Cardiac muscle cell (in vitro differentiated cells and primary cell): ENCODE measurements around the gene FBRSL1. TPM values are rescaled to one million over a fixed set of nuclear protein-coding genes. Genes with fewer than 3 reads are reported as not detected.
A peak's percentile ranks its signal among the peaks of the same experiment; 100 is the strongest.

Experiments used
- DNase-seq, 2 donors: peaks; one replicate each; pipeline versions ENCODE4 v3.0.0 to v3.0.0-alpha.2; 2010 to 2017; ENCODE audit warnings: low read depth in 1 of 2, low spot score in 1 of 2
- H3K27ac ChIP-seq: fragments of 200-600 bp; sonication (generic); 2 replicates; pipeline ENCODE4 v1.5.1; 2016
- H3K27me3 ChIP-seq: fragments of 200-600 bp; sonication (generic); 2 replicates; pipeline ENCODE4 v1.6.0; 2016; ENCODE audit warnings: control low read depth
- H3K36me3 ChIP-seq: fragments of 200-600 bp; sonication (generic); 2 replicates; pipeline ENCODE4 v1.5.1; 2016; ENCODE audit warnings: control low read depth
- H3K4me1 ChIP-seq: fragments of 200-600 bp; sonication (generic); 2 replicates; pipeline ENCODE4 v1.8.1; 2017; ENCODE audit warnings: low read depth, mild to moderate bottlenecking, mixed run types
- H3K4me3 ChIP-seq: fragments of 200-600 bp; sonication (generic); 2 replicates; pipeline ENCODE4 v1.5.1; 2016; ENCODE audit warnings: mild to moderate bottlenecking
- H3K9me3 ChIP-seq: fragments of 200-600 bp; sonication (generic); 2 replicates; pipeline ENCODE4 v1.5.1; 2017; ENCODE audit warnings: low read depth, mild to moderate bottlenecking, control low read depth
- polyA plus RNA-seq: library from polyadenylated mRNA; unstranded; fragments of >200 nt; fragmentation: Nextera tagmentation; extraction: Ambion mirVana; gene quantifications from 2 replicates; pipeline ENCODE4 v1.2.1, GENCODE V29; 2016
- total RNA-seq: library from RNA; depleted of rRNA; stranded (reverse); fragments of >200 nt; gene quantifications from 2 replicates; pipeline ENCODE4 v1.2.3, GENCODE V29; 2016
- TF ChIP-seq, protein P1 (sequence below): IDR thresholded peaks from 2 replicates; pipeline ENCODE4 v1.5.1; 2012; ENCODE audit warnings: low read depth, mild to moderate bottlenecking, low read length

The FBRSL1 gene
- total and polyA plus RNA-seq, 2 experiments from 2014 or later = 37.3 to 45.0 TPM

DNA sequence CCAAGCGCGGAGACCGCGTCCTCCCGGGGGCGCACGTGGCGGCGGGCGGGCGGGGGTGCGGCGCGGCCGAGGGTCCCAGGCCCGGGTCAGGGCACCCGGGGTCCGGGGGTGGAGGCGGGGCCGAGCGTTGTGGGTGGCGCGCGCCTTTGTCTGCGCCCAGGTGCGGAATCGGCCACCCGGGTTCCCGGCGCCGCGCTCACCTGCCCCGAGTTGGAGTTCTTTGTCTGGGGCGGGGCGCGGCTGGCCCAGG, 70.3 kb downstream of the FBRSL1 start:
- TF ChIP-seq, protein P1, sequence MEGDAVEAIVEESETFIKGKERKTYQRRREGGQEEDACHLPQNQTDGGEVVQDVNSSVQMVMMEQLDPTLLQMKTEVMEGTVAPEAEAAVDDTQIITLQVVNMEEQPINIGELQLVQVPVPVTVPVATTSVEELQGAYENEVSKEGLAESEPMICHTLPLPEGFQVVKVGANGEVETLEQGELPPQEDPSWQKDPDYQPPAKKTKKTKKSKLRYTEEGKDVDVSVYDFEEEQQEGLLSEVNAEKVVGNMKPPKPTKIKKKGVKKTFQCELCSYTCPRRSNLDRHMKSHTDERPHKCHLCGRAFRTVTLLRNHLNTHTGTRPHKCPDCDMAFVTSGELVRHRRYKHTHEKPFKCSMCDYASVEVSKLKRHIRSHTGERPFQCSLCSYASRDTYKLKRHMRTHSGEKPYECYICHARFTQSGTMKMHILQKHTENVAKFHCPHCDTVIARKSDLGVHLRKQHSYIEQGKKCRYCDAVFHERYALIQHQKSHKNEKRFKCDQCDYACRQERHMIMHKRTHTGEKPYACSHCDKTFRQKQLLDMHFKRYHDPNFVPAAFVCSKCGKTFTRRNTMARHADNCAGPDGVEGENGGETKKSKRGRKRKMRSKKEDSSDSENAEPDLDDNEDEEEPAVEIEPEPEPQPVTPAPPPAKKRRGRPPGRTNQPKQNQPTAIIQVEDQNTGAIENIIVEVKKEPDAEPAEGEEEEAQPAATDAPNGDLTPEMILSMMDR = no peak
- no peaks in the 10 kb centered on the region for H3K4me1 ChIP-seq
- peak in 1 of 2 donors; percentile 45 for DNase-seq
- peak overlapping the region; percentile 56 for H3K4me3 ChIP-seq
- no peaks in the 10 kb centered on the region for H3K9me3 ChIP-seq
- H3K27ac ChIP-seq = no peak overlapping the region
- no peaks in the 10 kb centered on the region for H3K36me3 ChIP-seq
- no peaks in the 10 kb centered on the region for H3K27me3 ChIP-seq

DNA sequence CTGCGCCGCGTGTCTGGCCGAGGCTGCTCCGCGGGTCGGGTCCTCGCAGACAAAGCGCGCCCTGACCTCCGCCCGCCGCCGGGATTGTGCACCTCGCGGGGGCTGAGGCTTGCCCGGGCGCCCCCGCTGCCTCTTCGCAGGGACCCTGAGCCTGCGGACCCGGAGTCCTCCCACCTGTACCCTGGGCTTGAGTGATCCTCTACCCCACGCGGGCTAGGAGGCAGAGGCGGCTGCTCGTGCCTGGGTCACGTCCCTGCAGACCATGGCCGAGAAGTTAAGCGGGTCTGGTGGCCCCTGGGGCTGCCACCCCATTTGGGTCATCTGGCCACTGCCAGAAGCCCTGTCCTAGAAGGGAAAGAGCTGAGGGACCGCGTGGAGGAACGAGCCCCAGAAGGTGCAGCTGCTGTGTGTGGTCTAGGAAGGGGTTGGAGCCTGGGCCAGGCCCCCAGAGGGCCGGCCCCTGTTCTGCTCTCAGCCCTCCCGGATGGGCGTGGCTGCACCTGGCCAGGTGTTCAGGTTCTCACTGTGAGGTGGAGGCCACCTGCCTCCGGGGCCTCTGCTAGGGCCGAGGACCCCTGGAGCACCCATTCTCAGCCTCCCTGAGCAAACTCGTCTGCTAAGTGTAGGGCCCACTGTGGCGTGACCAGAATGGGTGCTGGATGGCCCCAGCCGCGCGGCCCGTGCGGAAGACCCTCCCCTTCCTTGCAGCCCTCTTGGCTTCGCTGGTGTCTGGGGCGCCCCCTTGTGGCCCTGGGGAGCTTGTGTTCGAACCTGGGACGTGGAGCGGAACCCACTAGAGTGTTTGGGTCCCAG, 70.9 kb downstream of the FBRSL1 start:
- DNase-seq = peak; percentile 55 to 61
- H3K27me3 ChIP-seq = no peaks in the 10 kb centered on the region
- H3K4me1 ChIP-seq = no peaks in the 10 kb centered on the region
- no peaks in the 10 kb centered on the region for H3K9me3 ChIP-seq
- no peak overlapping the region for H3K27ac ChIP-seq
- no peaks in the 10 kb centered on the region for H3K36me3 ChIP-seq
- peak overlapping the region; percentile 56 for H3K4me3 ChIP-seq
- TF ChIP-seq, protein P1 = peak; percentile 73

Other genes with a start within 250 kb of the FBRSL1 start
- gene GALNT9, start 160.6 kb upstream of the FBRSL1 start, total RNA-seq = 0.18 and 0.42 TPM in 2 replicates
- 0.45 TPM in 2 replicates for gene GALNT9, start 160.6 kb upstream of the FBRSL1 start, polyA plus RNA-seq
- not detected in 2 replicates for gene LRCOL1, start 120.4 kb downstream of the FBRSL1 start, total RNA-seq
- not detected in 2 replicates for gene LRCOL1, start 120.4 kb downstream of the FBRSL1 start, polyA plus RNA-seq
- gene P2RX2, start 128.6 kb downstream of the FBRSL1 start, total RNA-seq = not detected in 2 replicates
- not detected in 2 replicates for gene P2RX2, start 128.6 kb downstream of the FBRSL1 start, polyA plus RNA-seq
- 20.1 and 46.1 TPM in 2 replicates for gene POLE, start 197.2 kb downstream of the FBRSL1 start, total RNA-seq
- gene POLE, start 197.2 kb downstream of the FBRSL1 start, polyA plus RNA-seq = 13.3 and 19.3 TPM in 2 replicates
- 41.6 and 87.8 TPM in 2 replicates for gene PXMP2, start 197.4 kb downstream of the FBRSL1 start, total RNA-seq
- 70.1 and 111 TPM in 2 replicates for gene PXMP2, start 197.4 kb downstream of the FBRSL1 start, polyA plus RNA-seq
- 23.8 and 42.0 TPM in 2 replicates for gene PGAM5, start 220.7 kb downstream of the FBRSL1 start, total RNA-seq
- gene PGAM5, start 220.7 kb downstream of the FBRSL1 start, polyA plus RNA-seq = 18.4 and 28.5 TPM in 2 replicates